ENCODE results near the gene ACAP3. TPM values are rescaled to one million over a fixed set of nuclear protein-coding genes. Genes with fewer than 3 reads are reported as not detected.

ACAP3 gene
- total and polyA plus RNA-seq, 2 experiments from 2014 or later, result 8.1 to 31.9 TPM

DNA sequence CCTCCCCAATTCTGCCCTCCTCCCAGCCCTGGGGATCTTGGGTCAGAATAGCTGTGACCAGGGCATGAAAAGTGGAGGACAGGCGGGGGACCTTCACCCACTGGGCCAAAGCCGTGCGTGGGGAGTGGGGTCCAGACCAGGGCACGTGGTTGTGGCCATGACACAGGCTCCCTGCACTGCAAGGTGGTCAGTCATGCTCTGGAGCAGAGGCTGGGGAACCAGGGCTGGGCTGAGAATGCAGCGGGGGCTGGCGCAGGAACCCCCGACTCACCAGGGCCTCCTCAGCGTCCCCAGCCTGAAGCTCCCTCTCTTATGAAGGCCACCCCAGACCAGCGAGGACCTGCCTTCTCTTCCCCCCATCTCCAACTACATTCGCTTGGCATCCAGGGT is 38.8 kb upstream of the ACAP3 start:
- Mint-ChIP-seq H3K36me3 (ENCODE audit: low read depth) (peaks cover under 1% of the 10 kb centered on the region; the same call in 2 of the 3 replicates), H3K4me3 (no peak overlapping the region), H3K9me3 (no peaks in the 10 kb centered on the region), H3K4me1 (peaks cover 13% of the 10 kb centered on the region), H3K27ac (no peak overlapping the region), H3K27me3 (ENCODE audit: insufficient read depth, low read depth, poor library complexity) (peaks cover 3% of the 10 kb centered on the region)
- Histone ChIP-seq H3K4me3 (no peak overlapping the region), H3F3A (replicated peaks; ENCODE audit: low read depth) (peaks cover 6% of the 10 kb centered on the region; the same call in 1 of the 2 replicates), H3K79me2 (replicated peaks; ENCODE audit: insufficient read depth) (peaks cover 14% of the 10 kb centered on the region), H2AFZ (no peak overlapping the region), H3K4me2 (no peak overlapping the region), H3K36me3 (ENCODE audit: insufficient read depth) (no peaks in the 10 kb centered on the region), H3K4me1 (ENCODE audit: insufficient read depth) (peaks cover 7% of the 10 kb centered on the region; the same call in 1 of the 2 replicates), H3K27ac (ENCODE audit: low read depth) (no peak overlapping the region), H3K27me3 (ENCODE audit: insufficient read depth) (no peaks in the 10 kb centered on the region), H4K20me1 (replicated peaks; ENCODE audit: insufficient read depth) (peaks cover 3% of the 10 kb centered on the region), H3K9me2 (ENCODE audit: insufficient read depth) (no peaks in the 10 kb centered on the region)
- TF ChIP-seq STAT1 (IDR thresholded peaks at IDR 0.05; ENCODE audit: unreplicated experiment) (no peak), EZH2phosphoT487 (IDR thresholded peaks at IDR 0.05; ENCODE audit: unreplicated experiment) (no peak), ZNF331 (CRISPR knock-in tag; IDR thresholded peaks at IDR 0.05; ENCODE audit: low read depth) (no peak)
- no peak for DNase-seq (ENCODE audit: low spot score)
- ATAC-seq, result no peak

DNA sequence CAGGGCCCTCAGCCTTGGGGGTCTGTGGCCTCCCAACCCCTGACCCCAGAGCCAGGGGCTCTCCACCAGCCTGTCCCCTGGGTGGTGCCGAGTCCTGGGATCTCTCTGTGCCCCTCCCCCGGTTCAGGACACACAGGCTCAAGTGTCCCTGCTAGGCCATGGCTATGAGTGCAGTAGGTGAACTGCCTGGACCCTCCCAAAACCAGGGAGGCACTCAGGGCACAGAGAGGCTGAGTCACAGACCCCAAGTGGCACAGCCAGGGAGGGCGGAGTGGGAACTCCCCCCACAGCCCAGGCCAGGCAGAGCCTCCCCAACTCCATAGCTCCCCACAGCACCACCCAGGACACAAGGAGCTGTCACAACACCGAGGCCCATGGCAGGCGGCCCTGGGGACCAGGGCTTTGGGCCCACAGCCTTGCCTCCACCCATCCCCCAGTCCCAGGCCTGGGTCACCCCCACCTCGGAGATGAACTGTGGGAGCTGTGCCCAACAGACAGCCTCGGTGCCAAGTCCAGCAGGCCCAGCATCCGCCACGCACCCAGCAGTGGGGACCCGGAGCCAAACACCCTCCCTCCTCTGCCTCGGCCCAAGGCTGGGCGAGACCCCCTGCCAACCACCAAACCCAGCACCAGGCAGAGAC is 38.2 kb upstream of the ACAP3 start:
- peaks cover 6% of the 10 kb centered on the region for H3K36me3 Mint-ChIP-seq (ENCODE audit: low read depth)
- no peak overlapping the region for H3K27ac ChIP-seq (ENCODE audit: low read depth)

DNA sequence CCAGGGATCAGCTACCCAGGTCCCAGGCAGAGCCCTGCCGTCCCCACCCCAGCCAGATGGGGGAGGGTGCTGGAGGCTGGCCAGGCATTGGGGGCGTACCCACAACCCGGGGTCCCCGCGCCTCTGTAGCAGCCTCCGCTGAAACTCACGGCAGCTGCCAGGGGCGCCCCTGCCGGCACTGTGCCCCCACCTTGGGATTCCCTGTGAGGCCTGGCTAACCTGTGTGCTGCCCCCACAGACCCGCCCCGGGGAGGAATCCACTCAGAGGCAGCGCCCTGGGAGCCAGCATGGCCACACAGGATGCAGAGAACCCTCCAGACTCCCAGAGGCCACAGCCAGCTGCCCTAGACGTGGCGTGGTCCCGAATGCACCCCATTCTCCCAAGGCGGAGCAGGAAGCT is 37.7 kb upstream of the ACAP3 start:
- peaks cover 3% of the 10 kb centered on the region for H4K20me1 ChIP-seq (replicated peaks; ENCODE audit: insufficient read depth)

More for the DNA sequence above, 38.2 kb upstream of the ACAP3 start:
- no peaks in the 10 kb centered on the region for H3K9me2 ChIP-seq (ENCODE audit: insufficient read depth)
- no peak overlapping the region for H3K4me3 ChIP-seq
- ATAC-seq (no peak), DNase-seq (ENCODE audit: low spot score) (no peak)
- Mint-ChIP-seq H3K9me3 (no peaks in the 10 kb centered on the region; the same call in 2 of the 3 replicates), H3K27me3 (ENCODE audit: insufficient read depth, low read depth, poor library complexity) (peaks cover 6% of the 10 kb centered on the region), H3K4me1 (peaks cover 13% of the 10 kb centered on the region), H3K4me3 (no peak overlapping the region), H3K27ac (no peak overlapping the region)
- H2AFZ ChIP-seq, result no peak overlapping the region
- H3K4me1 ChIP-seq (ENCODE audit: insufficient read depth), result peaks cover 7% of the 10 kb centered on the region; the same call in 1 of the 2 replicates
- peaks cover 3% of the 10 kb centered on the region for H4K20me1 ChIP-seq (replicated peaks; ENCODE audit: insufficient read depth)
- no peaks in the 10 kb centered on the region for H3K27me3 ChIP-seq (ENCODE audit: insufficient read depth)
- TF ChIP-seq ZNF114 (CRISPR knock-in tag; IDR thresholded peaks at IDR 0.05) (no peak), ZNF331 (CRISPR knock-in tag; IDR thresholded peaks at IDR 0.05; ENCODE audit: low read depth) (no peak), EZH2 (IDR thresholded peaks at IDR 0.05; ENCODE audit: low read depth, unreplicated experiment) (no peak)
- peaks cover 9% of the 10 kb centered on the region for H3F3A ChIP-seq (replicated peaks; ENCODE audit: low read depth)
- no peaks in the 10 kb centered on the region for H3K36me3 ChIP-seq (ENCODE audit: insufficient read depth)
- peaks cover 14% of the 10 kb centered on the region for H3K79me2 ChIP-seq (replicated peaks; ENCODE audit: insufficient read depth)
- H3K4me2 ChIP-seq, result no peak overlapping the region

More for the DNA sequence above, 37.7 kb upstream of the ACAP3 start:
- no peak overlapping the region for H3K4me3 ChIP-seq
- no peaks in the 10 kb centered on the region for H3K9me2 ChIP-seq (ENCODE audit: insufficient read depth)
- H3F3A ChIP-seq (replicated peaks; ENCODE audit: low read depth), result peaks cover 14% of the 10 kb centered on the region
- no peak overlapping the region for H3K4me3 Mint-ChIP-seq
- peaks cover 12% of the 10 kb centered on the region for H3K36me3 Mint-ChIP-seq (ENCODE audit: low read depth)
- peaks cover 7% of the 10 kb centered on the region for H3K27me3 Mint-ChIP-seq (ENCODE audit: insufficient read depth, low read depth, poor library complexity)
- peaks cover 14% of the 10 kb centered on the region for H3K79me2 ChIP-seq (replicated peaks; ENCODE audit: insufficient read depth)
- H3K27ac ChIP-seq (ENCODE audit: low read depth), result no peak overlapping the region
- H3K4me1 ChIP-seq (ENCODE audit: insufficient read depth), result peaks cover 7% of the 10 kb centered on the region; the same call in 1 of the 2 replicates
- TF ChIP-seq EZH2 (IDR thresholded peaks at IDR 0.05; ENCODE audit: low read depth, unreplicated experiment), result no peak
- no peak overlapping the region for H3K4me2 ChIP-seq
- DNase-seq (ENCODE audit: low spot score) (no peak), ATAC-seq (no peak)
- H2AFZ ChIP-seq, result no peak overlapping the region
- H3K4me1 Mint-ChIP-seq, result peaks cover 13% of the 10 kb centered on the region
- H3K36me3 ChIP-seq (ENCODE audit: insufficient read depth), result no peaks in the 10 kb centered on the region
- H3K9me3 Mint-ChIP-seq, result no peaks in the 10 kb centered on the region; the same call in 2 of the 3 replicates
- no peak overlapping the region for H3K27ac Mint-ChIP-seq
- no peaks in the 10 kb centered on the region for H3K27me3 ChIP-seq (ENCODE audit: insufficient read depth)

Measured in GM23338 (cell line).